C4-2B (cell line): ENCODE results near the gene COL12A1.

ENCODE experiments used
- H3K27ac ChIP-seq: fragments of 450-650 bp; 2 replicates; pipeline ENCODE4 v1.5.1; 2017
- CTCF ChIP-seq: fragments of 450-650 bp; conservative IDR thresholded peaks from 2 replicates; pipeline ENCODE4 v1.5.1; 2017; ENCODE audit warnings: mild to moderate bottlenecking
- ZFX ChIP-seq: fragments of 450-650 bp; IDR thresholded peaks from 2 replicates; pipeline ENCODE4 v1.6.1; 2017

COL12A1 gene

GRCh38 chr6:75098709-75099108, 107.1 kb downstream of the COL12A1 start:
- no peak overlapping the region for H3K27ac ChIP-seq

DNA sequence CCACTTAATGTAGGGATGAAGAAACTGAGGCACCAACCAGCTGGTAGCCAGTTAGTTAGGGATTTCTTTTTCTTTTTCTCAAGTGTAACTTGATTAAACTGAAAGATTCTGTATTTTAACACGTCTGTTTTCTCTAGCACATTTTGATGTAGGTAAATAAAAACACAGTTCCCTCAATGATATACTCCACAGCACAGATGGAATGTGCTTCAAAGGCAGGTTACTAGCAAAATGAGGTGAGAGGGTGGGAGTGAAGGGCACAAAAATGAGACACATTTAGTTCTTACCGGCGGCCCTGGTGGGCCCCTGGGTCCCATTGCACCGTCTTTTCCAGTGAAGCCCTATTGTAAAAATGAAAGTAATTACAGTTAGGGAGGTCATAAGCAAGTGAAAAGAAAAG, 108.9 kb downstream of the COL12A1 start:
- H3K27ac ChIP-seq, result no peak overlapping the region
- TF ChIP-seq CTCF, result no peak
- no peak for TF ChIP-seq ZFX

More at GRCh38 chr6:75098709-75099108, 107.1 kb downstream of the COL12A1 start:
- no peak for TF ChIP-seq CTCF
- TF ChIP-seq ZFX, result no peak

DNA sequence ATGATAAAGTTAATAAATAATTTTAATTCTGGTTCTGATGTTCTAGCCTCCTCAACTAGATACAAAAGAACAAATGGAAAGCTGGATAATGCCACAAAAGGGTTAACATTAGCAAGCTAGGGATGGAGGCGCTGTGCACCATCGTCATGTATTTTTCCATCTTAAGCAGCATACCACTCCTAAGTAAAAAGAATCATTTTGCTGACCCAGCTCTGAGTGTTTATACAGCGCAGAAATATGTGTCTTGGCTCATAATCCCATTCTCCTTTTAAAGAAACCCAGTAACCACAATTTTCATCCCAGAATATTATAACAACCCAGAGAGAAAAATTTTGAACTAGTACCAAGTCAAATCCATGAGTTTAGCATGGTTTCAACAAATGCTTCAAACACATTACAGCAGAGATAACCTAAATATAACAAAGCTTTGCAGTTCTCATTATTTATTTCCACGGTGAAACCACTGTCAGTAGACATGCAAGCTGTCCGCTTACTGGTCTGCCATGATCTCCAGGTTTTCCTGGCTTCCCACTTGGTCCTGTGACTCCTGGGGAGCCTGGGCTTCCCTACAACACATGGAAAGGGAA, 111.1 kb downstream of the COL12A1 start:
- H3K27ac ChIP-seq, result no peak overlapping the region
- TF ChIP-seq CTCF, result no peak
- no peak for TF ChIP-seq ZFX

GRCh38 chr6:75091467-75092190, 114.2 kb downstream of the COL12A1 start:
- no peak for TF ChIP-seq ZFX
- no peak for TF ChIP-seq CTCF
- no peak overlapping the region for H3K27ac ChIP-seq

- TF ChIP-seq CTCF (no peak), ZFX (no peak)
- H3K27ac ChIP-seq, result no peak overlapping the region
Measured at GRCh38 chr6:75090576-75090975, 115.3 kb downstream of the COL12A1 start.

DNA sequence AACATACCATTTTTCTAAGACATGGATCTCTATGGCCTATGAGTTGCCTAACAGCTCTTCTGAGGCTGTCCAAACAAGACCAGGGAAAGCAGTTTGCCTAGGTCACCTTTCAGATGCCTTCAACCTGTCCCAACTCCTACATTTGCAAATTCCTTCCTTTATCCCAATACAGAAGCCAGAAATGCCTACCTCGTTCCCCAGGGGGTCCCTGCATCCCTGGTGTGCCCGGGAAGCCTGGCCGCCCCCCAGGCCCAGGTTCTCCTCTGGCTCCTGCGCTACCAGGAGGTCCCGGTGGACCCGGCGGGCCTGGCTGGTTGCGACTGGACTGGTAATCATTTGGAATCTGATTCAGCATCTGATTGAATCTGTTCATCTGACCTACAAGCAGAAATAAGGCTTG, 115.9 kb downstream of the COL12A1 start:
- no peak for TF ChIP-seq ZFX
- TF ChIP-seq CTCF, result no peak
- no peak overlapping the region for H3K27ac ChIP-seq

DNA sequence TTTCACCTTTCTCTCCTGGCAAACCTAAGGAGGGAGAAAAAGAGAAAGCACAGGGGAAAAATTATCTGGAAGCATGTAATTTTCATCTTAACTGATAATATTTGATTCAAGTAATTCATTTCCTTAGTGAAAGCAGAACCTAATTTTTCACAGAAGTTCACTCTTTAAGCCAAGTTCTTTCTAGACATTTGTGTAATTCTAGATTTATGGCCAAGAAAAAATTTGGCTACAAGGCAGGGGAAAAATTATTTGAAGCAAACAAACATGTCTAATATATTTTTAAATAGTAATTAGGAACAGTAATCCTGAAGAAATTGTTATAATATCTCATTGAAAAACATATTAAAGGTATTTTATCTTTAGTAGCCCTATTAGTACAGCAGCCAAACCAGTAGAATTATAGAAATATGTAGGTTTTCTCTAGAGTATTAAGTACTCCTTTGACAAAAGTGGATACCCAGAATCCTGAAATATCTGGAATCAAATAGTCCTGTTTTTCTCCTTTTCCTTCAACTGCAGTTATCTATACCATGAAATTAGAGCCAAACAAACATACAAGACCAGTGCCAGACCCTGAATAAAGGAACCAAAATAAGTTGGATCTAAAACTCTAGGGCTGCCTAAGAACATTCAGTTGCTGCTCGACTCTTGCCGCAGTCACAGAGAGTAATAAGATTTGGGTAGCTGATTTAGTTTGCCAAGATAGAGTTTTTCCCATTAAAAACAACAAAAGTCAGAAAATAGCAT, 116.5 kb downstream of the COL12A1 start:
- H3K27ac ChIP-seq, result no peak overlapping the region
- no peak for TF ChIP-seq ZFX
- TF ChIP-seq CTCF, result no peak
